ENCODE results near the gene A1BG. TPM values are rescaled to one million over a fixed set of nuclear protein-coding genes. Genes with fewer than 3 reads are reported as not detected.

The A1BG gene
- total RNA-seq, 4 donors from 2014 or later: 8.7 to 18.4 (median 16.4) TPM

- DNase-seq (ENCODE audit: low spot score) (no peak), ATAC-seq (ENCODE audit: low FRiP score) (no peak)
- TF ChIP-seq, protein P1, sequence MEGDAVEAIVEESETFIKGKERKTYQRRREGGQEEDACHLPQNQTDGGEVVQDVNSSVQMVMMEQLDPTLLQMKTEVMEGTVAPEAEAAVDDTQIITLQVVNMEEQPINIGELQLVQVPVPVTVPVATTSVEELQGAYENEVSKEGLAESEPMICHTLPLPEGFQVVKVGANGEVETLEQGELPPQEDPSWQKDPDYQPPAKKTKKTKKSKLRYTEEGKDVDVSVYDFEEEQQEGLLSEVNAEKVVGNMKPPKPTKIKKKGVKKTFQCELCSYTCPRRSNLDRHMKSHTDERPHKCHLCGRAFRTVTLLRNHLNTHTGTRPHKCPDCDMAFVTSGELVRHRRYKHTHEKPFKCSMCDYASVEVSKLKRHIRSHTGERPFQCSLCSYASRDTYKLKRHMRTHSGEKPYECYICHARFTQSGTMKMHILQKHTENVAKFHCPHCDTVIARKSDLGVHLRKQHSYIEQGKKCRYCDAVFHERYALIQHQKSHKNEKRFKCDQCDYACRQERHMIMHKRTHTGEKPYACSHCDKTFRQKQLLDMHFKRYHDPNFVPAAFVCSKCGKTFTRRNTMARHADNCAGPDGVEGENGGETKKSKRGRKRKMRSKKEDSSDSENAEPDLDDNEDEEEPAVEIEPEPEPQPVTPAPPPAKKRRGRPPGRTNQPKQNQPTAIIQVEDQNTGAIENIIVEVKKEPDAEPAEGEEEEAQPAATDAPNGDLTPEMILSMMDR (IDR thresholded peaks at IDR 0.05): no peak
Measured at GRCh38 chr19:58374200-58374599, 20.9 kb upstream of the A1BG start.

DNA sequence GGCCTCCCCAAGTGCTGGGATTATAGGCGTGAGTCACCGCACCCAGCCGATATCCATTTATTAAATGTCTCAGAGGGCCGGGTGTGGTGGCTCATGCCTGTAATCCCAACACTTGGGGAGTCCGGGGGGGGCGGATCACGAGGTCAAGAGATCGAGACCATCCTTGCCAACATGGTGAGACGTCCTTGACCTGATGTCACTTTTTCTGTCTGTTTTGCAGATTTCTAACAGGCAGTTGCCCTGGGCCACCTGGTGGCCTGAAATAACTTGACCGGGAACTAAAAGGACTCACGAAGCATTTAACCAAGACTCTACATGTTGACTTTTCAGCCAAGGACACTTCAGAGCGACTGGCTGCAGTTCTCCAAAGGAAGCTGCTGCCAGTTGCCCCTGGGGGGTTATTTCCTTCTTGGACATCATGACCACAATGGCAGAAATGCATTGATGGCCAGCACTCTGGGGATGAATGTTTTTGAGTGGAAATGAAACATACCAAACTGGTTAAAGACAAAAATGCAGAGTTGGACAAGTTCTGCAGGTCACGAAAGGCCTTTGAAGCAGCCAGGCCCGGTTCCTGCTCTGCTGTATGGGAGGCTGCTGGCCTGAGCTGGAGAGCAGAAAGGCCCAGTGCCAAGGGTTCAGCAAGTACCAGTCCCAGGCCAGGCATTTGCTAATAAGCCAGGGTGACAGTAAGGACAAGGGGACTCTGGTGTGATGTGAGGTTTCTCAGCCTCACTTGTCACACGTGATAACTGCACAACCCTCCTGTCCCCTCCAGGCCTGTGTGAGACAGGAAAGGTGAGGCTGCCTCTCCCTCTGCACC, 19.2 kb upstream of the A1BG start:
- DNase-seq (ENCODE audit: low spot score) (no peak), ATAC-seq (ENCODE audit: low FRiP score) (no peak)
- TF ChIP-seq, protein P1 (IDR thresholded peaks at IDR 0.05): no peak

DNA sequence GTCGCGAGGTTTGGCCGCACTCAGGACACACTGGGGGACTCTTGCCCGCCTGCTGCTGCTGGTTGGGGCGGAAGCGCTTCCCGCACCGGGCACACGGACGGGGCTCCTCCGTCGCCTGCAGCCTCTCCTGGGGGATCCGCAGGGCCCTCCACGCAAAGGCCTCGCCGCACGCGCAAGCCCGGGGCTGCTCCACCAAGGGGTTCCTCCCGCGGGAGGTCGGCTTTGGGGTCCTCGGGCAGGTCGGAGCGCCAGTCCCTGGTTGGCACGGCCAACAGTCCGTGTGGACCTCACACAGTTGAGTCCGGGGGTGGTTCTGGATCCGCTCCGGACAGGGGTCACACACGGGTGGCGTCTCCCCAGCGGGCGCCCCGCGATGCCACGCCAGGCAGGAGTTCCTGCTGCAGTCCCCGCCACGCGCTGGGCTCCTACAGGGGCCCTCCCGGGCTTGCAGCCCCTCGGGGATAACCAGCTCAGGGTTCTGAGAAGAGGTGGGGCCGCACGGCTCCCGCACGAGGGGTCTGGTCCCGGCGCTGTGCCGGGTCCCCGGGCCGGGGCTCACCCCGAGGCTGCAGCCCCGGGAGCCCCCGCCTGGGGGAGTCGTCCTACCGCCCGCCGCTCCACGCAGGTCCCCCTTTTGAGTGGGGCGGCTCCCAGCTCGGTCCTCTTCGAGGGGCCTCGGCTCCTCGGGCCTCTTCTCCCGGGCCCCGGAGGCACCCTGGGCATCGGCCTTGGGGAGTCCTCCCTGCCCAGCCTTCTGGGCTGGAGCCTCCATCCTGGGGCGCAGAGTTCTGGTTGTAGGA, 15.5 kb upstream of the A1BG start:
- TF ChIP-seq, protein P1 (IDR thresholded peaks at IDR 0.05): no peak
- DNase-seq (ENCODE audit: low spot score) (no peak), ATAC-seq (ENCODE audit: low FRiP score) (no peak)

DNA sequence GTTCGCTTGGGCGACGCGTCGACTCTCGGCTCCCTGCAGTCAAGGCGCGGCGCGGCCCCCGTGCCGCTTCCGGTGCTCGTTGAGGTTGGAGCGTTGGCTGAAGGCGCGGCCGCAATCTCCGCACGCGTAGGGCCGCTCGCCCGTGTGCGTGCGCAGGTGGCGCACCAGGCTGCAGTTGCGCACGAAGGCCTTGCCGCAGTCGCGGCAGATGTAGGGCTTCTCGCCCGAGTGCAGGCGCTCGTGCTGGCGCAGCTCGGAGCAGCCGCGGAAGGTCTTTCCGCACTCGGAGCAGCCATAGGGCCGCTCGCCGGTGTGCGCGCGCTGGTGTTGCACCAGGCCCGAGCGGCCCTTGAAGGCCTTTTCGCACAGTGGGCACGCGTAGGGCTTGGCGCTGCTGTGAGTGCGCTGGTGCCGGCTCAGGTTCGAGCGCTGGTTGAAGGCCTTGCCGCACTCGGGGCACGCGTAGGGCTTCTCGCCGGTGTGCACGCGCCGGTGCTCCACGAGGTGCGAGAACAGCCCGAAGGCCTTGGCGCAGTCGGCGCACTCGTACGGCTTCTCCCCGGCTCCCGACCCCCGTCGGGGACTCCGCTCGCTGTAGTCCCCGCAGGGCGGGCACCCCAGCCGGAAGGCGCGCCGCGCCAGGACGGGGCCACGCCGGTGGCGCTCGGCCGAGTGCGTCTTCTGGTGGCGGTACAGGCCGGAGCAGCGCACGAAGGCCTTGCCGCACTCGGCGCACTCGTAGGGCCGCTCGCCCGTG, 14.6 kb upstream of the A1BG start:
- TF ChIP-seq, protein P1 (IDR thresholded peaks at IDR 0.05): no peak
- DNase-seq (ENCODE audit: low spot score): no peak
- no peak for ATAC-seq (ENCODE audit: low FRiP score)

- no peak for ATAC-seq (ENCODE audit: low FRiP score)
Measured at GRCh38 chr19:58366585-58367430, 13.5 kb upstream of the A1BG start.

More at GRCh38 chr19:58366585-58367430, 13.5 kb upstream of the A1BG start:
- TF ChIP-seq, protein P1 (IDR thresholded peaks at IDR 0.05): no peak
- no peak for DNase-seq (ENCODE audit: low spot score)
